CD4-positive, alpha-beta T cell treated with Interleukin-15 for 4 hours (primary cell): ENCODE data around the gene EBLN1.

Experiments
- DNase-seq: peaks from one replicate; pipeline ENCODE4 v3.0.0-alpha.2; 2020; ENCODE audit warnings: low spot score

EBLN1 gene

DNA sequence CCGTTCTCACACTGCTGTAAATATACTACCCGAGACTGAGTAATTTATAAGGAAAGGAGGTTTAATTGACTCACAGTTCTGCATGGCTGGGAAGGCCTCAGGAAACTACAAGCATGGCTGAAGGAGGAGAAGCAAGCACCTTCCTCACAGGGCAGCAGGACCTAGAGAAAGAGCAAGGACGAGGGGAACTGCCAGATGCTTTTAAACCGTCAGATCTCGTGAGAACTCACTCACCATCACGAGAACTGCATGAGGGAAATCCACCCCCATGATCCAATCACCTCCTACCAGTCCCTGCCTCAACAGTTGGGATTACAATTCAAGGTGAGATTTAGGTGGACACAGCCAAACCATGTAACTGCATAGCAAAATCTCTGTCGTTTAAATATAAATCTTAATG lies at the start of gene EBLN1:
TSS of gene EBLN1 (minus strand) at position 174 of the 400 bp plus-strand sequence. CDS start 8,032 bp downstream, outside the sequence.
- no peak for DNase-seq

DNA sequence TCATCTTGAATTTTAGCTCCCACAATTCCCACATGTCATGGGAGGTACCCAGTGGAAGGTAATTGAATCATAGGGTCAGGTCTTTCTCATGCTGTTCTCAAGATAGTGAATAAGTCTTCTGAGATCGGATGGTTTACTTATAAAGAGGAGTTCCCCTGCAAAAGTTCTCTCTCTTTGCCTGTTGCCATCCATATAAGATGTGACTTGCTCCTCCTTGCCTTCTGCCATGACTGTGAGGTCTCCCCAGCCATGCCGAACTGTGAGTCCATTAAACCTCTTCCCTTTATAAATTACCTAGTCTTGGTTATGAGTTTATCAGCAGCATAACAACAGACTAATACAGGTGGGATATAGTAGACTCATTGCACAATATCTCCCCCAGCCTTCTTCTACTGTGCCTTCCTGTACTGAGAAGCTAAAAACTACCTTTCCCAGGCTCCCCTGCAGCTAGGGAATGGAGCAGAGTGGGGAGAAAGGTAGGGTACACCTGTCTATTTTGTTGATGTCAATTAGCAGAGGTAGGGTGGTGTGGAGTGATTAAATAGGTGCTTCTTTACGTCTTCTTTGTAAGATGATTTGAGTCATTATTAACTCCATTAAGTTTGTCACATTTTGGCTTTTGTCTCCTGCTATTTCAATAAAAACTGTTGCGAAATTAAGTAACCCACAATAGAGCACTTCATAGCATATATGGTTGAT lies 48.2 kb upstream of the EBLN1 start:
- DNase-seq: no peak

DNA sequence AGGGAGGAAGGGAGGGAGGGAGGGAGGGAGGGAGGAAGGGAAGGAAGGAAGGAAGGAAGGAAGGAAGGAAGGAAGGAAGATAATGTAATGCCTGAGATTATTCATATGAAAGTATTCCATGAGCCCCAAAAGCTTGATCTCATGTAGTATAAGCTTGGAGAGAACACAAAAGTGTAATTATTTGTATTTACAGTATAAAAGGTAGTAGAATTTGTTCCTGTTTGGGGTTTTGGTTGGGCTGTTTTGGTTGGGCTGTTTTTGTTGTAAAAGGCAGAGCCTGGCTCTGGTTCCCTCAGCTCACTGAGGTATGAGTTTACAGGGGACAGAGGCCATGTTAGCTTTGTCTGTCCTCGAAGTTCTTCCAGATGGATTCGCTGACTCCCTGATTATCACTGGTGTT lies 45.3 kb upstream of the EBLN1 start:
- DNase-seq: no peak

DNA sequence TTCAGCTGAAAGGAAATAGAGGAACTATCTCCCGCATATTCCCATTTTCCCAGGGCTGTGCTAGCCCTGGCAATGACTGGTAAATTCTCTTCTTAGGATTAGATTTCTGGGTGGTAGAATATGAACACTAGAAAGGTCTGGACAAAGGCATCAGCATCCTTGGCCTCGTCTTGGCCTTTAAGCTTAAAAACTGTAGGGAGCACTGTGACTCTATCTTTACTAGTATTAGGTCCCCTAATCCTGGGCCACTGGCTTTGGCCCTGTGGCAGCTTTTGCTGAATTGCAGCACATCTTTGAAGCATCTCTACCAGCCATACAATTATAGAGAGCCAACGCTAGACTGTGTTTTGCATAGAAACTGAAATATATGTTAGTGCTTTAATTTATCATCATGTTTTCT lies 41.5 kb upstream of the EBLN1 start:
- peak; percentile 28 for DNase-seq

DNA sequence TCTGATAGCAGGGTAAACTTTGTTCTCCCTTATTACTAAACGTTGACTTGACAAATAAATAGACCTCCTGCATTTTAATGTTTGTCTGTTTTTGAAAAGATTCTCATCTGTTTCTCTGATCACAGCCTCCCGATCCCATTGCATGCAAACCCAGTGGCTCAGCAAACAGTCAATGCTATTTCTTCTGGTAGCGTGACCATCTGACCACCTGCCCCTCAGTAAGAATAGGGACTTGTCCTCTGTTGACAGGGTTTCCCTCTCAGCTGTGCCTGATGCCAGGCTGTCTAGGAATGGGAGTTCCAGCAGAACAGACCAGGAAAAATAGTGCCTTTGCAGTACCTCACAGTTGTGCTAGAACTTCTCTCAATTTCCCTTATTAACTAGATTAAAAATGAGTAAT lies 40.7 kb upstream of the EBLN1 start:
- DNase-seq: no peak

DNA sequence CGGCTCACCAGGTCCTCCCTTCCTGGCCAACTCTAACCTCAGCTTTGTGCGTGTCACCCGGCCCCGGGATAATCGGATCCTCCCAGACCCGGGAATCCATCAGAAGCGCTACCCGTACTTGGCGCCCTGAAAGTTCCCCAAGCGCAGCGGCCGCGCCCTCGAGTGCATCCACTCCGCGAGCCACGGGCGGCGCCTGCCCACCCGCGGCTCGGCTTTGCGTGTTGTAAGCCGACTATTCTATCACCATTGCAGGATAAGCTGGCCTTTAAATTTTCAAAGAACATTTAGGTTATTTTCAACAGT lies 35.7 kb upstream of the EBLN1 start:
- DNase-seq: peak; percentile 43

DNA sequence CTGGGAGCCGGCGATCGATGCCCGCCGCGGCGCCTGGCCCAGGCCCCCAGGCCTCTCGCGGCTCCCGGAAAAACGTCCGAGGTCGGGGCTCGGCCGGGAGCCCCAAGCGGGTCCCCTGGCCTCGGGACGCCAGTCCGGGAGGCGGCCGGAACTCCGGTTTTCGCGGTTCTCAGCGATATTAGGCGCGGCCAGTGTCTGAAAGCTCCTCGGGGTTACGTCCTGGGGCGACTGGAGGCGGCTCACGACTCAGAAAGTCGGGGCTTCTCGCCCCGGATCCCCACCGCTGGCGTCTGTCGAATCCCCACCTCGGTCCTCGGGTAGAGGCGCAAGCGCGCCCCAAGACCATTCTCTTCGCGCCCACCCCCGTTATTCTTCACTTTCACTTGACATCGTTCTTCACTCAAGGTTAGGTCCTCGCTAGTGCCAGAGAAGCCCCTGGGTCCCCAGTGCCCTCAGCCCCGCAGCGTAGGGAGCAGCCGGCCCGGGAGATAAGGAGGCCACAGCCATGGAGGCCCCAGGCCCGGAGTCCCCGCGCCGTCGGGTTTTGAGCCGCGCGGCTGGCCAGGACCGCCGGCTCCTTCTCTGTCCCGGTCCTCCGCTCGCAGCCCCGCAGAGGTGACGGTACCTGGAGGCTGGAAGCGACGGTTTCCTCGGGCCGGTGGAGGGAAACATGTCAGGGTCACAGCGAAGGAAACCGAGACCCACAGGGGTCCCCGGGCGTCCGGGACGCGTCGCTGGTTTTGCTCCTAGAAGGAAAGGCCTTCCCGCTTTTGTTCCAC lies 35.2 kb upstream of the EBLN1 start:
- DNase-seq: peak; percentile 38

DNA sequence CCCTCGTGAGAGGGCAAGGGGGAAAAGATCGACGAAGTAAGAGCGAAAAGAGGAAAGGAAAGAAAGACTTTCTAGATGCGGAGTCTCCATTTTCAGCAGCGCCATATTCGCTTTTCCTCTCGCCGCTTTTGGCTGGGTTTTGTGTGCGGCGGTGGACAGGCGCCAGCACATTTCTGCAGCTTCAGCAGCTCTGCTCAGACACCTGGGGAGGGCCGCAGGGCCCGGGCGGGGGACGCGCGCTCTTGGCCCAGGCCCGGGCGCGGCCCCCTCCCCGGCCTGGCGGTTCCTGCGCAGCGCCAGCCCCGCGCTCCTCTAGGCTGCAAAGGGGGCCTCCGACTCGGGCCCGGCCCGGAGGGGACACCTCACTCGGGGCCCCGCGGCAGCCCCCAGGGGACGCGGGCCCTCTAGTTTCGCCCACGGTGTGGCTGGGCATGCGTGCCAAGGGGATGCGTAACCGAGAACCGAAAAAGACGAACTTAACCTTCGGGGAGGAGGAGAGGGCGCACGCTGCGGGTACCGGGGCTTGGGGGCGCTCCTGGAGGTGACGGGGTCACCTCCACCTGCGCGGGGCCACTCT lies 34.5 kb upstream of the EBLN1 start:
- DNase-seq: peak; percentile 37

DNA sequence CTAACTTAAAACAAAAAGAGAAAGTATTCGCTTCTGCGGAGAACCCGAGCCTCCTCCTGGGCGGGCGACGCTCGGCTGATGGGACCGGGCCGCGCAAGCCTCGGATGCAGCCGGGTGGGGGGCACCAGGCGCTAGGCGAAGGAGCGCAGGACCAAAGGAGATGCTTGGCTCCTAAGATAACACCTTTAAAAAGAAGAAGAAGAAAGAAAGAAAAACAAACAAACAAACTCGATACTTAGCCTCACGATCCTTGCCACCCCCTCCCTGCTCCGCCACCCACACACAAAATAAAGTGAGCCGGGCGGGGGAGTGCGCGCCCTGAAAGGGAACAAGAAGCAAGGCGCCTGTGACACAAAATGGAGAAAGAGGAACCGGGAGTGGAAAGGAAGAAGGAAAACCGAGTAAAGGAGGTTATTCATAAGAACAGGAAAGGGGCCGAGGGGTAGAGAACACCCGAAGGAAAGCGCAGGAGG lies 34.0 kb upstream of the EBLN1 start:
- peak; percentile 72 for DNase-seq

DNA sequence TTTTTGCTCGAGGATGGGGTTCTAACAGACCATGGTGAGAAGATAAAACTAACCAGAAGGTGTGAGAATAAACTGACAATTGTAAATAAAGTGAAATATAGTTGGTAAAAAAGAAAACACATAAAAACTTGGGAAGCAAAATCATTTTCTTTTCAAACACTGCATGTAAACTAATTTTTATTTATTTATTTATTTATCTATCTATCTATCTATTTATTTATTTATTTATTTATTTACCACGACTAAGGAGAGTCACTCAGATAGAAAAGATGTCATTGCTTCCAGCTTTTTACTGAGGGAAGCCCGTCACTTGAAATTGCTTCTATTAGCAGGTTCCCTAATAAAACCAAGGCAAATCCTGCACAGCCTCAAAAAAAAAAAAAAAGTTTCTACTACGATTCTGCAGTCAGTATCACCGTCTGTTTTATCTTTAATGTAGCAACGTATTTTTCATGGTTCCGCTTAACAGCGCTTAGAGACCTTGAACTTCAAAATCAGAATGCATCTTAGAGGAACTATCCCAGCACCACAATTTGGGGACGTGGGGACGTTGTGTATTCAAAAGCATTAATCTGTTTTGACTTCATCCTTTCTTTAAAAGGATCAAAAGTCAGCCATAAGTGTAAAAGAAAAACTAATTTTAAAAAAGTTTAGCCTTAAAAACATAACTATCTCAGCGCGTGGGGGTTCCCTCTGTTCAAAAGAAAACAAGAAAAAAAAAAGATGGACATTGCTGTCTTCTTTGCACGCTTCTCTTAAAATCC lies 33.3 kb upstream of the EBLN1 start:
- peak; percentile 11 for DNase-seq

DNA sequence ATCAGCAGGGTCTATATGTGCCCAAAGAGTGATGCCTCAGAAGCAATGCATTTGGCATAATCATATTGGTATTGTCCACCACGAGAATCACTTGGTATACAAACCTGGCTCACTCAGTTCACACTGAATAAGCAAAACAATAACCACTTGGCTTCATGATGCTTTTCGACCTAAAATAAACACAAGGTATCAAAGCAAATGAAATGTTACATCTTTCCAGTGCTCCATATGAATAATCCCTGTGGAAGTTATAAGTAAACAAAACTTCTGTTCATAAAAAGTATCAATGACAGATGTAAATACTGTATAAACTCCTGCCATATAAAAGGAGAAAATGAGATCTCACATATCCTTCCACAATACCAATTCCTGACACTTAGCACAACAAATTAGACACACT lies 29.8 kb upstream of the EBLN1 start:
- no peak for DNase-seq

DNA sequence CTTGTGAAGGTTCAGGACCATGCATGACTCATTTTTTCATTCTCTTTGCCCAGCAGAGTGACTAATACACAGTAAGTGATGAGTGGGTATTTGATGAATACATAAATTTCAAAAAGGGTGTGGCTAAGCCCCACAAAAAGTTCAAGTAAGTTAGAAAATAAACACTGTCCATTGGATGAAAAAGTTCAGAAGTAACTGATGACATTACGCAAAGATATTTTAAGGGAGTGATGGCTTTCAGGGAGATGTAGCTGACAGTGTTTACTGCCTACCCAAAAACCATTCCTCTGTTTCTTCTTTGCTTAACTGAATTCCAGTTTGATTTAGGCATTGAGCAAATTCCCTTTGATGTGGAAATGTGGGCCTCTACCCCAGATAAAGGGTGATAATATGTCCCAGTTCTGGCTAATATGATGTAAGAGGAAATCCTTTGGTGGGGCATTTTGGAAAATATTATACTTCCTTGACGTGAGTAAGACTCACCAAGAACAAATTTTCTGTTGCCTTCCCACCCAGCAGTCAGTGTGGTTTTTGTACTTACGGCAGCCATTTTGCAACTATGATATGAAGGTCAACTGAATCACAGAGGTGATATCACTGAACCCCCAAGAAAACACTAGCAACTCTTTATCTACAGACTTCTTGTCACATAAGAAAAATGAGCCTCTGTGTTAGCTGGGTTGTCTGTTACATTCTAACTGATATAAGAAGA lies 29.0 kb upstream of the EBLN1 start:
- DNase-seq: peak; percentile 78

DNA sequence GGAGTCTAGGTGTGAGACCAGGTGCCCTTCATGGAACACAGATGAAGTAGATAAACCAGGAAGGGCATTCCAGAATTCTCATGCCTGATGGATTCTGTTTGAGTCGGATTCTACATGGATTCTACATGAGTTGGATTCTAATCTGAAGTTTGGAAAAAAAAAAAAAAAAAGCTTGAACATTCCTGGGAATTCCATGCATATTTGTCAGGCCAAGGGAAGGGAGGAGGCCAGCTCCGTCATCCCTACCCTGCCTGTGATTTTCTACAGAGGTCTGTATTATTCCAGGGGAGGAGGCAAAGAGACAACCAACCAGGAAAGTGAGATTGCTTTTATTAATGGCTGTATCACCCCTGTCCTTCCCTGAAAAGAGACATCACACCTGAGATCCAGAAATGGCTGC lies 27.8 kb upstream of the EBLN1 start:
- no peak for DNase-seq

DNA sequence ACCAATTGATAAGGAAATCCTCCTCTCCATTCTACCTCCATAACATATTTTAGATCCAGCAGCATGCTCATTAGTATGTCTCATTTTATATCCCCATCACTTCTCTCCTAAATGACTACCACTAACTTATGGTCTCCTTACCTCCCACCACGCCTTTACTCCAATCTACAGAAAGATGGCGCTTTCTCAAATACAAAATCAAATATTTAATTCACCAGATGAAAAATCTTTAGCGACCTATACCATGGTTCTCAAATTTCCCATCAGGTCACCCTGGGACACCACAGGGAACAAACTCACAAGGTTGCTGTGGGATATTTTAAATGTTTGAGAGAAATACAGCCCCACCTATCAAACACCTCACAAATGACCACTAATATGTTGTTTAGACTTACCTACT lies 27.0 kb upstream of the EBLN1 start:
- no peak for DNase-seq

DNA sequence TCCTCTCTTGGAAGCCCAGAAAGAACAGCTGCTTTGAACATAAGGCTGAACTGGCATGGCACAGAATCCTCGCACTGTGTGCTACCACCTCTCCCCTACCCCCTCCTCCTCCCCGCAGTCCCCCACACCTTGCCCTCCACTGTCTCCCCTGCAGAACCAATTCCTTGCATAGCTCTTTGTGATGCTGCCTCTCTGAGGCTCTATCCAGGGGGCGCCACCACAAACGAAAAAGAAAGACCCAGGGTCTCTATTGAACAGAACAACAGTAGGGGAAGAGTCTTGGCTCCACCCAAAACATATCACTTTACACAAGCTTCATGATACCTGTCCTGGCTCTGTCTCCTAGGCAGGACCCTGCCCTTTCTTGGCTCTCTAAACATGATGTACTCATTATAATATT lies 26.2 kb upstream of the EBLN1 start:
- DNase-seq: peak; percentile 25

DNA sequence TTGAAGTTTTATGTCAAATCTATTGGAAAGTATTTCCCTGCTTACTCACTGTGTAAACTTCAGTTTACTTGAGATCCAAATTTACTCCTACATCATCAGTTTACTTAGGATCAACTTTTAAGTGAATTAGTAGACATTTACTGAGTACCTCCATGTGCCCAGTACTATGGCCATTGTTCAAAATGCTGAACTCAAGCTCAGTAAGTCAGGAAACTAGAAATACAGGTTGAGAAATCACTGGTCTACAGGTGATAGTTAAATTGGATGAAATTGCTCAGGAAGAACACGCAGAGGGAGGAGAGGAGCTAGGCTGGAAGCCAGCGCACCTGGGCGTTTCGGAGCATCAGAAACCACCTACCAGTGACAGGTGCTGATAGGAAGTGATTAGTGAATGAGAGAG lies 25.5 kb upstream of the EBLN1 start:
- DNase-seq: no peak

DNA sequence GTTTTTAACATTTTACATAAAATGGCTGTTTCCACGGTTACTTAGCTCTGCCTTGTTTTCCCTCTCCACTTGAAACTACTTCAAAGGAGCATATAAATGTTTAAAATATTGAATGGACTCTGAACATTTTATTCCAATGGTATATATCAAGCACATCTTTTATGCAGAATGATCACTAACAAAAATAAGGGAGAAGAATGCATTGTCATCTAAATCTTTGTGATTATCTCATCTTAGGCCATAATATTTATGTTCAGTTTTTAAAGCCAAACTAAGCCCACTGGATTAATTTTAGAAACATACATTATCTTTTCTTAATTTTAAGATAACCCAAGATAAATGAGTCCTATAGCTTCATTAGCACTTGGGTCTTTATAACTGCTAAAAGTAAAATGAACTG lies 13.4 kb upstream of the EBLN1 start:
- no peak for DNase-seq

DNA sequence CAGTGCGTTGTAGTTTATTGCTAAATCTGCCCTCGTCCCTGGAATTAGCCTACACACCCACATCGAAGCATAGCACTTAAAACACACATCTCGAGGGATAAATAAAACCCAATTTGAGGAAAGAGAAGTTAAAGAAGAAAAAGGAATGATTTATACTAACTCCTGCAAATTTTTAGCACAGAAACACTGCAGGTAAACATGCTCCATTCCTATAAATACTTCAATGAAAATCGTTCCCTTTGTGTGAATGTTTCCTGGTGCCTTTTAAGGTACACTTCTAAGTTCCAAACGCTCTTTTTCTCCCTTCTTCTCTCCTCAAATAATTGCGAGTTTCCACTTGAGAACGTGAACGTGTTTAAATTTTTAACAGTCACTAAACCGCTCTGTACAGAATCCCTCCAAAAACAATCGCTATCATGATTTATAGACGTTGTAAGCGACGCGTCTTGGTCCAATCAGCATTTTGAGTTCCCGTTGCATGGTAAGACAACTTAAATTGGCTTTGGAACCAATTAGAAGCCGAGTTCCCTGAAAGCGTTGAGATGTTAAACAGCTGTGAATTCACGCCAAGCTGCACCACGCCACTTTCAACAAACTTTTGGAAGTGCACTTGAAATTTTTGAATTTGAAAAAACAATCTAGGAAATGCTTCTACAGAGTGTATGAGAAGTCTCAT lies 12.5 kb upstream of the EBLN1 start:
- peak; percentile 57 for DNase-seq

DNA sequence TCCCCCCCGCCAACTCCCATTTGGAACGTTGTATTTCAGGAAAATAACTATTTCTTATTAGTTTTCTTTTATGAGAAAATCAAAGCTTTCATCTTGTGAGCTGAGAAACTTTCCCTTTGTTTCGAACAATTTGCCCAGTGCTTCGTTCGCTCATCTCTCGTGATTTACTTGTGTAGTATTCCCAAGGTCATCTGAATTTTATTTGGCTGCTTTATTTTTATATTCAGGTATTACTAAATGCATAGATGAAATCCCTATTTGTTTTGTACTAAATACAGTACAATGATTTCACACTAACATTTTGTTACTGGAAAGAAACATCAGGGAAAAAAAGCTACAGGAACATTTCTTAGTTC lies 12.0 kb upstream of the EBLN1 start:
- DNase-seq: no peak

DNA sequence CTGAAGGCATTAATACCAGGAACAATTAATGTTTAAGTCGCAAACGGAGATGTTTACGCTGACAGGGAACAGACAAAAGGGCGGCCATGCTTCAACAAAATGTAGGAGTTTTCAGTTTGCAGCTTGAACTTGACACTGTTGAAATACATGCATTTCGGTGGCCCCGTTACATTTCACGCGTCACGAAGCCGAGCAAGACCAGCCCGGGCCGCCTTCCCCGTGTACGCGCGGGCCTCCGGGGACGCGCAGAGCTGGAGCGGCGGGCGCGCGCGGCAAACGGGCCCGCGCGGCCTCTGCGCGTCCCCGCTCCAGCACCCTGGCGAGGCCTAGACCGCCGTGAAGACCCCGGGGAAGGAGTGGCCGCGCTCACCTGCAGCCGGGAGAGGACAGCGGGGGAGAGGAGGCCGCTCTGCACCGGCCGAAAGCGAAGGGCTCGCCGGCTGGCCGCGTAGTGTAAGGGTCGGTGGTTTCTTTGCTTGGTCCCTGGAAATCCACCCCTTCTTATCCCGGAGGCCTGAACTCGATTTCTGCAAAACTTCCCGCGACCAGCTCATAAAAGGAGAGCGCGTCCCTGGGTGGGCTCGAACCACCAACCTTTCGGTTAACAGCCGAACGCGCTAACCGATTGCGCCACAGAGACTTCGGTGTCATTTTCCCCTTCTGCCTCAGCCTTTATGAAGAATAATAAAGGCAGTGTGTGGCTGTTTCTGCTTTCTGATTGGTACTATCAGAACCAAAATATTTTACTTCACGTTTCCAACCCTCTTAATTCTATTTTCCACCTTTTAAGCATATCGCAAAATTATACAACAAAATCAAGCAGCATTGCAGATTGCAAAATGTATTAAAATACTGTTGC lies 11.4 kb upstream of the EBLN1 start:
- DNase-seq: peak; percentile 90
